Hematopoietic multipotent progenitor cell (in vitro differentiated cells): ENCODE results near the gene MDGA2. TPM values are rescaled to one million over a fixed set of nuclear protein-coding genes. Genes with fewer than 3 reads are reported as not detected.

Experiments used
- DNase-seq, 3 donors: peaks; one replicate each; pipeline ENCODE4 v3.0.0-alpha.2; 2011 to 2015; ENCODE audit warnings: low read depth in 2 of 3, low spot score in 2 of 3
- total RNA-seq: library from RNA; depleted of rRNA; stranded (reverse); fragments of >200 nt; gene quantifications from one replicate; pipeline ENCODE4 v1.2.3, GENCODE V29; 2012

The MDGA2 gene
- total RNA-seq, 1 donor: 0.27 TPM

GRCh38 chr14:47507861-47508260 is 167.5 kb downstream of the MDGA2 start:
- DNase-seq: no peak

- DNase-seq: no peak
These were observed 175.0 kb downstream of the MDGA2 start for GRCh38 chr14:47500369-47500768.

- DNase-seq: no peak
These were observed 184.6 kb downstream of the MDGA2 start for GRCh38 chr14:47490766-47491165.

- DNase-seq: peak in 1 of 3 donors; percentile 4
These were observed 185.1 kb downstream of the MDGA2 start for GRCh38 chr14:47490353-47490752.

- DNase-seq: no peak
These were observed 190.0 kb downstream of the MDGA2 start for GRCh38 chr14:47485421-47485820.

GRCh38 chr14:47483449-47483848 is 192.0 kb downstream of the MDGA2 start:
- DNase-seq: no peak

GRCh38 chr14:47471075-47471474 is 204.3 kb downstream of the MDGA2 start:
- DNase-seq: no peak

GRCh38 chr14:47466916-47467315 is 208.5 kb downstream of the MDGA2 start:
- peak in 1 of 3 donors; percentile 10 for DNase-seq

- no peak for DNase-seq
These were observed 221.4 kb downstream of the MDGA2 start for GRCh38 chr14:47454025-47454424.

GRCh38 chr14:47447076-47447475 is 228.3 kb downstream of the MDGA2 start:
- no peak for DNase-seq

- no peak for DNase-seq
These were observed 233.2 kb downstream of the MDGA2 start for GRCh38 chr14:47442211-47442610.

- no peak for DNase-seq
These were observed 235.5 kb downstream of the MDGA2 start for GRCh38 chr14:47439953-47440352.

GRCh38 chr14:47438650-47439140 is 236.7 kb downstream of the MDGA2 start:
- DNase-seq: no peak

- DNase-seq: no peak
These were observed 240.0 kb downstream of the MDGA2 start for GRCh38 chr14:47435331-47435965.

GRCh38 chr14:47427629-47428028 is 247.8 kb downstream of the MDGA2 start:
- DNase-seq: no peak

- DNase-seq: no peak
These were observed 250.1 kb downstream of the MDGA2 start for GRCh38 chr14:47425302-47425701.

GRCh38 chr14:47422191-47422590 is 253.2 kb downstream of the MDGA2 start:
- DNase-seq: no peak

GRCh38 chr14:47411523-47411922 is 263.9 kb downstream of the MDGA2 start:
- no peak for DNase-seq

- no peak for DNase-seq
These were observed 283.1 kb downstream of the MDGA2 start for GRCh38 chr14:47392326-47392725.

GRCh38 chr14:47390831-47391504 is 284.4 kb downstream of the MDGA2 start:
- no peak for DNase-seq

- no peak for DNase-seq
These were observed 285.9 kb downstream of the MDGA2 start for GRCh38 chr14:47389535-47389934.

GRCh38 chr14:47366006-47366405 is 309.4 kb downstream of the MDGA2 start:
- no peak for DNase-seq
